NCI-H2107 (cell line): ENCODE measurements around the gene SLC1A2.

Experiments
- DNase-seq: peaks from one replicate; lab custom pipeline; 2025; lab: John Stamatoyannopoulos, UW

The SLC1A2 gene

GRCh38 chr11:35302398-35302797 is 117.0 kb downstream of the SLC1A2 start:
- no peak for DNase-seq

- no peak for DNase-seq
These were observed 121.0 kb downstream of the SLC1A2 start for GRCh38 chr11:35298369-35298768.

- no peak for DNase-seq
These were observed 123.6 kb downstream of the SLC1A2 start for GRCh38 chr11:35295751-35296150.

GRCh38 chr11:35293699-35294098 is 125.7 kb downstream of the SLC1A2 start:
- no peak for DNase-seq

- DNase-seq, result no peak
These were observed 126.3 kb downstream of the SLC1A2 start for GRCh38 chr11:35293035-35293434.

- DNase-seq, result no peak
These were observed 127.1 kb downstream of the SLC1A2 start for GRCh38 chr11:35292279-35292678.

- DNase-seq, result no peak
These were observed 128.5 kb downstream of the SLC1A2 start for GRCh38 chr11:35290876-35291275.

- no peak for DNase-seq
These were observed 129.5 kb downstream of the SLC1A2 start for GRCh38 chr11:35289821-35290220.

GRCh38 chr11:35288817-35289541 is 130.4 kb downstream of the SLC1A2 start:
- no peak for DNase-seq

- DNase-seq, result no peak
These were observed 131.0 kb downstream of the SLC1A2 start for GRCh38 chr11:35288309-35288708.

GRCh38 chr11:35287344-35287890 is 131.9 kb downstream of the SLC1A2 start:
- DNase-seq, result no peak

GRCh38 chr11:35286126-35286525 is 133.2 kb downstream of the SLC1A2 start:
- no peak for DNase-seq

GRCh38 chr11:35285471-35285870 is 133.9 kb downstream of the SLC1A2 start:
- no peak for DNase-seq

- no peak for DNase-seq
These were observed 137.0 kb downstream of the SLC1A2 start for GRCh38 chr11:35282221-35282882.

GRCh38 chr11:35281169-35281688 is 138.1 kb downstream of the SLC1A2 start:
- no peak for DNase-seq

- DNase-seq, result no peak
These were observed 138.6 kb downstream of the SLC1A2 start for GRCh38 chr11:35280727-35281126.

GRCh38 chr11:35277827-35278226 is 141.5 kb downstream of the SLC1A2 start:
- DNase-seq, result no peak

GRCh38 chr11:35276396-35277145 is 142.8 kb downstream of the SLC1A2 start:
- DNase-seq, result no peak

GRCh38 chr11:35275786-35276170 is 143.6 kb downstream of the SLC1A2 start:
- no peak for DNase-seq

- DNase-seq, result no peak
These were observed 144.2 kb downstream of the SLC1A2 start for GRCh38 chr11:35274909-35275785.

- no peak for DNase-seq
These were observed 146.9 kb downstream of the SLC1A2 start for GRCh38 chr11:35272391-35272902.
